CD4-positive, CD25-positive, alpha-beta regulatory T cell (primary cell): ENCODE results near the gene UBE3D. TPM values are rescaled to one million over a fixed set of nuclear protein-coding genes. Genes with fewer than 3 reads are reported as not detected.
"Not testable (repeated sequence)": the region's sequence is repeated elsewhere in the genome, so short reads cannot be mapped to it uniquely, and the experiment has no call there.

Source experiments
- ATAC-seq, 2 donors: fragments of 150-1000 bp; cut with Tn5 transposase; one replicate each; pipeline ENCODE4 v1.10.0; 2021; ENCODE audit warnings: low read depth in 2 of 2, moderate number of reproducible peaks in 2 of 2, moderate library complexity in 1 of 2
- DNase-seq, 3 donors: peaks; one replicate each; pipeline versions ENCODE4 v3.0.0 to v3.0.0-alpha.2; 2012 to 2022; ENCODE audit warnings: mixed read lengths in 1 of 3
- H3K27ac ChIP-seq: one replicate; pipeline ENCODE4 v1.7.0; 2013; ENCODE audit warnings: mild to moderate bottlenecking, low read length; ENCODE audit not compliant: insufficient read depth, poor library complexity, severe bottlenecking
- H3K27me3 ChIP-seq: one replicate; pipeline ENCODE4 v1.7.0; 2013; ENCODE audit warnings: low read length; ENCODE audit not compliant: control insufficient read depth, insufficient read depth
- H3K36me3 ChIP-seq: one replicate; pipeline ENCODE4 v1.7.0; 2013; ENCODE audit warnings: mild to moderate bottlenecking, low read length, moderate library complexity; ENCODE audit not compliant: control insufficient read depth, insufficient read depth
- H3K4me1 ChIP-seq: 2 replicates; pipeline ENCODE4 v1.7.0; 2013; ENCODE audit warnings: mild to moderate bottlenecking, low read length; ENCODE audit not compliant: insufficient read depth, control insufficient read depth, poor library complexity, severe bottlenecking
- H3K4me3 ChIP-seq: one replicate; pipeline ENCODE4 v1.7.0; 2013; ENCODE audit warnings: low read depth, mild to moderate bottlenecking, low read length, moderate library complexity
- H3K9me3 ChIP-seq, 2 experiments: 1 replicate in 1 of 2; 2 replicates in 1 of 2; pipeline ENCODE4 v1.7.0; 2013; ENCODE audit warnings: low read length in 2 of 2, mild to moderate bottlenecking in 1 of 2, moderate library complexity in 1 of 2; ENCODE audit not compliant: control insufficient read depth in 2 of 2
- H3K27ac Mint-ChIP-seq, 3 donors: one replicate each; pipeline ENCODE4 v1.8.0; 2020 to 2022; ENCODE audit warnings: mild to moderate bottlenecking in 3 of 3, mixed read lengths in 3 of 3, moderate library complexity in 2 of 3
- H3K27me3 Mint-ChIP-seq: one replicate; pipeline ENCODE4 v1.8.0; 2022; ENCODE audit warnings: mild to moderate bottlenecking, mixed read lengths
- H3K36me3 Mint-ChIP-seq: one replicate; pipeline ENCODE4 v1.8.0; 2020; ENCODE audit warnings: mixed read lengths
- H3K4me1 Mint-ChIP-seq, 4 donors: one replicate each; pipeline ENCODE4 v1.8.0; 2020 to 2022; ENCODE audit warnings: mixed read lengths in 4 of 4, mild to moderate bottlenecking in 1 of 4
- H3K4me3 Mint-ChIP-seq, 4 donors: one replicate each; pipeline ENCODE4 v1.8.0; 2020 to 2022; ENCODE audit warnings: mild to moderate bottlenecking in 4 of 4, mixed read lengths in 4 of 4, moderate library complexity in 3 of 4
- H3K9me3 Mint-ChIP-seq, 7 donors: one replicate each; pipeline ENCODE4 v1.8.0; 2020 to 2022; ENCODE audit warnings: mixed read lengths in 7 of 7, mild to moderate bottlenecking in 3 of 7, moderate library complexity in 2 of 7
- polyA plus RNA-seq, 4 donors: library from polyadenylated mRNA; unstranded; fragments of 300-500 nt; fragmentation: Illumina TruSeq; gene quantifications; one replicate each; pipeline ENCODE4 v1.2.3, GENCODE V29; 2021
- total RNA-seq: library from RNA; stranded (reverse); gene quantifications from one replicate; pipeline ENCODE4 v1.2.3, GENCODE V29; 2022

UBE3D gene
- total and polyA plus RNA-seq, 5 donors from 2014 or later = 3.8 to 7.8 (median 5.5) TPM

DNA sequence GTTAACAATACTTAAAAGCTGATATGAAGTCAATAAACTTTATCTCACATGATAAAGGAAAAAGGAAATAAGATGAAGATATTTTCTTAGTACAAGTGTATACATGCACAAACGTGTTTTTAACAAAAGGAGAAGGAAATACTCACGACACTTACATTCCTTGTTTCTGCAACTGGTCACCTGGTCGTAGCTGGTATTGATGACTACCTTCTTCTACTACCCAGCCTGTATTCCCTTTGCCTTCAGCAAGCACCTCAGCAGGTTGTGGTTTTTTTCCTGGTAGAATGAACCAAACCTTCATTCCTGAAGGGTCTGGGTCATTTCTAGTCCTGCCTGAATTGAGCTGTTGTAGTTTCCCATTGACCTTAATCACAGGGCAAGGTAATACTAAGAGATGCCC, 54.5 kb downstream of the UBE3D start:
- not testable (repeated sequence) for H3K27me3 ChIP-seq, H3K27ac ChIP-seq, H3K9me3 ChIP-seq, H3K9me3 Mint-ChIP-seq, H3K4me1 ChIP-seq, H3K27me3 Mint-ChIP-seq, DNase-seq, H3K36me3 ChIP-seq, ATAC-seq, H3K4me3 Mint-ChIP-seq, H3K4me3 ChIP-seq
- Mint-ChIP-seq H3K4me1 (peaks cover 11 to 17% (median 16%) of the 10 kb centered on the region in 4 donors), H3K36me3 (peaks cover 33% of the 10 kb centered on the region), H3K27ac (peak overlapping the region in 1 of 3 donors; percentile 15)

DNA sequence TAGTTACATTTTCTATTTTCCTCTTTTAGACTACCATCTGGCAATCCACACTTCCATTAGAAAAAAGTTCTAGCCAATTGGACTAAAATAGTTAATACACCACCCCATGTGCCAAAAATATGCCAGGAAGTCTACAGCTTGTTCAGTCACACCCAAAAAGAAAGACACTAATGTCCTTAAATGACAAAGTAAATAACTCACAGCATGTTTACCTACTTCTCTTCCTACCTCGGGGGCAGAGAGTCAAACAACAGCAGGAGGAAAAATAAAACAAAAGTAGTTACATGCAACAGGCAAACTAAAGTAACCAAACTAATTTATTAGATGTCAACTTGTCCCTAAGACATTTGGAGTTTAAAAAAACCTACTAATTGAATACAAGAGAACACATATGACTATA, 57.0 kb downstream of the UBE3D start:
- peaks cover 16% of the 10 kb centered on the region for H3K36me3 Mint-ChIP-seq
- Histone ChIP-seq H3K27ac (no peak overlapping the region), H3K4me3 (no peak overlapping the region), H3K9me3 (no peaks in the 10 kb centered on the region), H3K36me3 (no peaks in the 10 kb centered on the region), H3K27me3 (no peaks in the 10 kb centered on the region), H3K4me1 (no peaks in the 10 kb centered on the region)
- peak overlapping the region; percentile 40 to 72 (median 64) for H3K27ac Mint-ChIP-seq
- peaks cover 0 to 4% (median 0%) of the 10 kb centered on the region in 7 donors for H3K9me3 Mint-ChIP-seq
- peaks cover 11 to 17% (median 16%) of the 10 kb centered on the region in 4 donors for H3K4me1 Mint-ChIP-seq
- H3K27me3 Mint-ChIP-seq = no peaks in the 10 kb centered on the region
- DNase-seq (no peak), ATAC-seq (no peak)
- H3K4me3 Mint-ChIP-seq = no peak overlapping the region

GRCh38 chr6:83006270-83006905, 59.3 kb downstream of the UBE3D start:
- H3K4me3 ChIP-seq = no peak overlapping the region
- no peaks in the 10 kb centered on the region for H3K36me3 ChIP-seq
- Mint-ChIP-seq H3K27me3 (no peaks in the 10 kb centered on the region), H3K4me1 (peaks cover 11 to 17% (median 16%) of the 10 kb centered on the region in 4 donors), H3K36me3 (peaks cover 11% of the 10 kb centered on the region), H3K4me3 (no peak overlapping the region), H3K9me3 (no peaks in the 10 kb centered on the region), H3K27ac (no peak overlapping the region)
- H3K27ac ChIP-seq = no peak overlapping the region
- no peaks in the 10 kb centered on the region for H3K9me3 ChIP-seq
- H3K27me3 ChIP-seq = no peaks in the 10 kb centered on the region
- no peak for ATAC-seq
- DNase-seq = no peak
- H3K4me1 ChIP-seq = no peaks in the 10 kb centered on the region

DNA sequence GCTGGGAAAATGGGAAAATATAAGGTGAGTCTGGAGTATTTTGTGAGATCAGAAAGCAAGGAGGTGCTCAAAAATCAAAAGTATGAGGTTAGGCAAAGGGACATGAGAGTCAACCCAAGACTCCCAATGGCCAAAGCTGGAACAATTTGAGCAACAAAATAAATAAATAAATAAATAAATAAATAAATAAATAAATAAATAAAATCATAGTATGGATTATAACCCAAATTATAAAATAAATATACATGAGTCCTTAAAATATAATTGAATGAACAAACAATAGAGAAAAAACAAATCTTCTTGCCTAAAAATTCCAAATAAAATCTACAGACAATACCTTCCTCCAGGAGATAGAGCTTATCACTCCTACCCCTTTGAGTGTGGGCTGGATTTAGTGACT, 69.5 kb downstream of the UBE3D start:
- no peak overlapping the region for H3K27ac ChIP-seq
- no peak for ATAC-seq
- H3K9me3 ChIP-seq = no peaks in the 10 kb centered on the region
- Mint-ChIP-seq H3K27me3 (no peaks in the 10 kb centered on the region), H3K4me1 (peaks cover 0 to 4% (median 2%) of the 10 kb centered on the region in 4 donors), H3K4me3 (no peak overlapping the region), H3K27ac (no peak overlapping the region), H3K9me3 (peaks cover 0 to 4% (median 0%) of the 10 kb centered on the region in 7 donors), H3K36me3 (peaks cover 22% of the 10 kb centered on the region)
- H3K27me3 ChIP-seq = no peaks in the 10 kb centered on the region
- H3K4me3 ChIP-seq = no peak overlapping the region
- no peaks in the 10 kb centered on the region for H3K4me1 ChIP-seq
- H3K36me3 ChIP-seq = no peaks in the 10 kb centered on the region
- no peak for DNase-seq

GRCh38 chr6:82995066-82995465, 70.6 kb downstream of the UBE3D start:
- H3K27ac Mint-ChIP-seq = no peak overlapping the region
- no peaks in the 10 kb centered on the region for H3K27me3 ChIP-seq
- H3K4me3 Mint-ChIP-seq = no peak overlapping the region
- H3K4me3 ChIP-seq = no peak overlapping the region
- no peaks in the 10 kb centered on the region for H3K9me3 ChIP-seq
- H3K36me3 ChIP-seq = no peaks in the 10 kb centered on the region
- DNase-seq (no peak), ATAC-seq (no peak)
- no peaks in the 10 kb centered on the region for H3K4me1 ChIP-seq
- H3K36me3 Mint-ChIP-seq = peaks cover 16% of the 10 kb centered on the region
- no peaks in the 10 kb centered on the region for H3K27me3 Mint-ChIP-seq
- H3K9me3 Mint-ChIP-seq = peaks cover 0 to 4% (median 0%) of the 10 kb centered on the region in 7 donors
- H3K27ac ChIP-seq = no peak overlapping the region
- peaks cover 0 to 4% (median 2%) of the 10 kb centered on the region in 4 donors for H3K4me1 Mint-ChIP-seq

DNA sequence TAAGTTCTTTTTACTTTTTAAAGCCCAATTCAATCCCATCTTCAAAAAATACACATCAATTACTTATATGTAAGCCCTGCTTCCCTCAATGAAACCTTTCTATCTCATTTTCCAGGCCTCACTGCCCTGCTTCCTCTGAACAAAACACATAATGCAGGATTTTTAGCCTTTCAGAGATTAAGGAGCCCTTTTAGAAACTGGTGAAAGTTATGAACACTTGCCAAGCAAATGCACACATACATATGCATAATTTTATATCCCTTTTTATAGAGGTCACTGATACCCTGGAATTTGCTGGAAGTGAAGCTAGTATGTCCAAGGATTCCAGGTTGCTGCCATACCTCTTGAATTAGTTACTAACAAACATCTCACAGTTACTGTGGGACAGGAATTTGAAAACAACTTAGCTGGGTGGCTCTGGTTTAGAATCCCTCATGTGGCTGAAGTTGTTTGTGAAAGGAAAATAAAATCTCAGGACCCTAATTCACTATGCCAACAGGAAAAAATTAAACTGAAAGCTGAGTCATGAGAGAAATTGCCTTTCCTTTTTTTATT, 75.8 kb downstream of the UBE3D start:
- H3K27me3 Mint-ChIP-seq = no peaks in the 10 kb centered on the region
- no peaks in the 10 kb centered on the region for H3K9me3 ChIP-seq
- H3K27ac Mint-ChIP-seq = no peak overlapping the region
- peaks cover 4% of the 10 kb centered on the region for H3K36me3 Mint-ChIP-seq
- no peak for ATAC-seq
- peaks cover 0 to 2% (median 0%) of the 10 kb centered on the region in 7 donors for H3K9me3 Mint-ChIP-seq
- H3K4me1 ChIP-seq = no peaks in the 10 kb centered on the region
- H3K4me3 Mint-ChIP-seq = no peak overlapping the region
- H3K27me3 ChIP-seq = no peaks in the 10 kb centered on the region
- H3K4me1 Mint-ChIP-seq = peaks cover 0 to 4% (median 0%) of the 10 kb centered on the region in 4 donors
- DNase-seq = no peak
- no peak overlapping the region for H3K4me3 ChIP-seq
- H3K27ac ChIP-seq = no peak overlapping the region
- H3K36me3 ChIP-seq = no peaks in the 10 kb centered on the region

- ATAC-seq (no peak), DNase-seq (no peak)
- Histone ChIP-seq H3K27me3 (no peaks in the 10 kb centered on the region), H3K9me3 (no peaks in the 10 kb centered on the region), H3K4me1 (no peaks in the 10 kb centered on the region), H3K4me3 (no peak overlapping the region), H3K36me3 (no peaks in the 10 kb centered on the region), H3K27ac (no peak overlapping the region)
- Mint-ChIP-seq H3K36me3 (peaks cover 2% of the 10 kb centered on the region), H3K27ac (no peak overlapping the region), H3K27me3 (no peaks in the 10 kb centered on the region), H3K4me3 (no peak overlapping the region), H3K4me1 (no peaks in the 10 kb centered on the region), H3K9me3 (no peaks in the 10 kb centered on the region)
Measured at GRCh38 chr6:82988930-82989351, 76.7 kb downstream of the UBE3D start.

DNA sequence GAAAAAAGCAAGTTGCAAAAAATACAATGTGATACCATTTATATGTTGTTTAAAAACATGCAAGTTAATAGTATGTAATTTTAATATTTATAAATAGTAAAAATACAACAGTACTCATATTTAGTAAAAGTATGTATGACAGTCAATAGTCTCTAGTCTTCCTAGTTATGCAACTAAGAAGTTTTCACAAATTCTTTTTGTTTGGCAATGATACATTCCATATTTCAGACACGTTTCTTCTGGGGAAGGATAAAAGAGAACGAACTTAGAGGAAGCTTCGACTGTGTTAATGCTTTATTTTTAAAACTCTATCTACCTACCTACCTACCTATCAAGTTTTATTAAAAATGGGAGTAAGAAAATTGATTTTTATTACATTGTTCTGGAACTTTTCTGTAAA, 77.7 kb downstream of the UBE3D start:
- DNase-seq (no peak), ATAC-seq (no peak)
- Mint-ChIP-seq H3K4me1 (no peaks in the 10 kb centered on the region), H3K27me3 (no peaks in the 10 kb centered on the region), H3K36me3 (no peaks in the 10 kb centered on the region), H3K27ac (no peak overlapping the region), H3K9me3 (no peaks in the 10 kb centered on the region), H3K4me3 (no peak overlapping the region)
- no peaks in the 10 kb centered on the region for H3K9me3 ChIP-seq
- no peaks in the 10 kb centered on the region for H3K4me1 ChIP-seq
- no peak overlapping the region for H3K4me3 ChIP-seq
- H3K36me3 ChIP-seq = no peaks in the 10 kb centered on the region
- H3K27ac ChIP-seq = no peak overlapping the region
- H3K27me3 ChIP-seq = no peaks in the 10 kb centered on the region
